Small intestine (tissue), 7 donors: ENCODE data around the gene MSI2. TPM values are rescaled to one million over a fixed set of nuclear protein-coding genes. Genes with fewer than 3 reads are reported as not detected.
A peak's percentile ranks its signal among the peaks of the same experiment; 100 is the strongest.

Source experiments
- DNase-seq, 2 donors: peaks; one replicate each; pipeline versions ENCODE4 v3.0.0 to v3.0.0-alpha.2; 2013
- FAIRE-seq: peaks from 2 replicates; lab custom pipeline; 2012; peaks lifted over from hg19 to GRCh38; lab: Jason Lieb, UNC
- H3K27ac ChIP-seq, 3 donors: one replicate each; pipeline ENCODE4 v1.5.1; 2013; ENCODE audit warnings: low read length in 2 of 3, mild to moderate bottlenecking in 2 of 3, control low read depth in 1 of 3, inconsistent platforms in 1 of 3, low read depth in 1 of 3, moderate library complexity in 1 of 3
- H3K27me3 ChIP-seq, 3 donors: one replicate each; pipeline ENCODE4 v1.6.1; 2013; ENCODE audit warnings: low read length in 3 of 3, inconsistent platforms in 1 of 3; ENCODE audit not compliant: control insufficient read depth in 3 of 3, insufficient read depth in 3 of 3
- H3K36me3 ChIP-seq, 3 donors: one replicate each; pipeline ENCODE4 v1.6.1; 2013; ENCODE audit warnings: low read length in 3 of 3, inconsistent platforms in 1 of 3, low read depth in 1 of 3, mild to moderate bottlenecking in 1 of 3, moderate library complexity in 1 of 3; ENCODE audit not compliant: control insufficient read depth in 3 of 3, insufficient read depth in 2 of 3
- H3K4me1 ChIP-seq, 3 donors: one replicate each; pipeline ENCODE4 v1.6.1; 2013; ENCODE audit warnings: low read length in 2 of 3, inconsistent platforms in 1 of 3, low read depth in 1 of 3, mild to moderate bottlenecking in 1 of 3, moderate library complexity in 1 of 3; ENCODE audit not compliant: control insufficient read depth in 3 of 3, insufficient read depth in 2 of 3
- H3K4me3 ChIP-seq, 3 donors: one replicate each; pipeline ENCODE4 v1.5.1; 2013; ENCODE audit warnings: low read length in 3 of 3, control low read depth in 1 of 3, inconsistent platforms in 1 of 3, low read depth in 1 of 3, mild to moderate bottlenecking in 1 of 3, moderate library complexity in 1 of 3
- H3K9me3 ChIP-seq, 2 donors: one replicate each; pipeline ENCODE4 v1.6.1; 2013; ENCODE audit warnings: low read depth in 1 of 2, low read length in 1 of 2; ENCODE audit not compliant: control insufficient read depth in 2 of 2, insufficient read depth in 1 of 2
- WGBS, 3 donors: extraction: QIAGEN DNeasy Blood & Tissue Kit; methylation state at CpG; one replicate each; pipeline ENCODE4 v1.1.7; 2013; 5-methylcytosine and 5-hydroxymethylcytosine counted together
- polyA plus RNA-seq, 4 donors: library from polyadenylated mRNA; stranded (reverse) in 3 of 4; unstranded in 1 of 4; fragments of 200-250 nt in 3 of 4; fragments of 120-200 nt in 1 of 4; gene quantifications; one replicate each; pipeline versions ENCODE4 v1.2.1 to v1.2.3, GENCODE V29; 2013
- donor health status: healthy with polysubstance abuse.
- donor health status: control.
- donor health status: control.
- donor health status: Bipolar disorder and iron deficiency.
- donor health status: healthy.

Gene MSI2
- polyA plus RNA-seq, 4 donors: 5.1 to 49.4 (median 12.6) TPM

GRCh38 chr17:57667461-57667923 is 411.2 kb downstream of the MSI2 start:
- peaks cover 0 to 20% (median 0%) of the 10 kb centered on the region in 3 donors for H3K4me1 ChIP-seq
- peaks cover 0 to 39% (median 0%) of the 10 kb centered on the region in 3 donors for H3K36me3 ChIP-seq
- DNase-seq: no peak
- no peak overlapping the region for H3K4me3 ChIP-seq
- no peaks in the 10 kb centered on the region for H3K27me3 ChIP-seq
- no peak for FAIRE-seq
- H3K27ac ChIP-seq: no peak overlapping the region
- WGBS, 3 donors: 84 to 94% (median 92%) methylated on average over 6 of the region's 6 CpGs
- H3K9me3 ChIP-seq: no peaks in the 10 kb centered on the region

GRCh38 chr17:57668332-57668731 is 412.0 kb downstream of the MSI2 start:
- WGBS, 3 donors: 87 to 98% (median 94%) methylated on average over 3 of the region's 3 CpGs
- peaks cover 0 to 45% (median 0%) of the 10 kb centered on the region in 3 donors for H3K36me3 ChIP-seq
- no peak overlapping the region for H3K4me3 ChIP-seq
- FAIRE-seq (no peak), DNase-seq (no peak)
- H3K27ac ChIP-seq: no peak overlapping the region
- H3K27me3 ChIP-seq: no peaks in the 10 kb centered on the region
- peaks cover 0 to 12% (median 0%) of the 10 kb centered on the region in 3 donors for H3K4me1 ChIP-seq
- H3K9me3 ChIP-seq: no peaks in the 10 kb centered on the region

GRCh38 chr17:57669671-57670529 is 413.6 kb downstream of the MSI2 start:
- no peaks in the 10 kb centered on the region for H3K9me3 ChIP-seq
- no peak for DNase-seq
- H3K4me3 ChIP-seq: no peak overlapping the region
- H3K27me3 ChIP-seq: no peaks in the 10 kb centered on the region
- peaks cover 0 to 4% (median 0%) of the 10 kb centered on the region in 3 donors for H3K4me1 ChIP-seq
- no peak for FAIRE-seq
- no peak overlapping the region for H3K27ac ChIP-seq
- H3K36me3 ChIP-seq: peaks cover 0 to 49% (median 0%) of the 10 kb centered on the region in 3 donors
- WGBS, 3 donors: 83 to 92% (median 87%) methylated on average over 10 of the region's 10 CpGs

GRCh38 chr17:57670769-57671569 is 414.6 kb downstream of the MSI2 start:
- no peaks in the 10 kb centered on the region for H3K9me3 ChIP-seq
- no peak overlapping the region for H3K27ac ChIP-seq
- no peak for FAIRE-seq
- H3K36me3 ChIP-seq: peaks cover 0 to 52% (median 0%) of the 10 kb centered on the region in 3 donors
- no peak for DNase-seq
- H3K4me3 ChIP-seq: no peak overlapping the region
- H3K27me3 ChIP-seq: no peaks in the 10 kb centered on the region
- WGBS, 3 donors: 79 to 84% (median 84%) methylated on average over 8 of the region's 8 CpGs
- no peaks in the 10 kb centered on the region for H3K4me1 ChIP-seq

GRCh38 chr17:57671667-57672632 is 415.6 kb downstream of the MSI2 start:
- WGBS, 3 donors: 42 to 48% (median 45%) methylated on average over 21 of the region's 21 CpGs
- H3K36me3 ChIP-seq: peaks cover 0 to 55% (median 0%) of the 10 kb centered on the region in 3 donors
- H3K4me3 ChIP-seq: no peak overlapping the region
- no peak overlapping the region for H3K27ac ChIP-seq
- H3K4me1 ChIP-seq: no peaks in the 10 kb centered on the region
- FAIRE-seq (no peak), DNase-seq (peak; percentile 61 to 78)
- H3K9me3 ChIP-seq: no peaks in the 10 kb centered on the region
- H3K27me3 ChIP-seq: no peaks in the 10 kb centered on the region

- Histone ChIP-seq H3K4me1 (no peaks in the 10 kb centered on the region), H3K27me3 (no peaks in the 10 kb centered on the region), H3K27ac (no peak overlapping the region), H3K9me3 (no peaks in the 10 kb centered on the region), H3K36me3 (peaks cover 0 to 57% (median 0%) of the 10 kb centered on the region in 3 donors), H3K4me3 (no peak overlapping the region)
- DNase-seq (no peak), FAIRE-seq (no peak)
- WGBS, 3 donors: 92 to 94% (median 93%) methylated on average over 4 of the region's 4 CpGs
Observed at GRCh38 chr17:57672971-57673370, 416.6 kb downstream of the MSI2 start.

GRCh38 chr17:57674894-57675293 is 418.6 kb downstream of the MSI2 start:
- FAIRE-seq (no peak), DNase-seq (no peak)
- Histone ChIP-seq H3K27me3 (no peaks in the 10 kb centered on the region), H3K27ac (no peak overlapping the region), H3K9me3 (no peaks in the 10 kb centered on the region), H3K36me3 (peaks cover 0 to 56% (median 0%) of the 10 kb centered on the region in 3 donors), H3K4me1 (no peaks in the 10 kb centered on the region), H3K4me3 (no peak overlapping the region)
- WGBS, 3 donors: 97 to 99% (median 97%) methylated on average over 22 of the region's 22 CpGs
